Measurements from ENCODE around the gene VWA5B1.

- TF ChIP-seq CTCF (IDR thresholded peaks at IDR 0.05): no peak
- TF ChIP-seq POLR2A (IDR thresholded peaks at IDR 0.05): no peak
Observed at GRCh38 chr1:20365421-20366055, 74.9 kb downstream of the VWA5B1 start.

All from uterus (tissue), 2 donors.